PC-9 (cell line): ENCODE data around the gene CUX1.

Experiments used
- EZH2 ChIP-seq: fragments of 200-600 bp; sonication (generic); IDR thresholded peaks from 2 replicates; pipeline ENCODE4 v1.8.0; 2017; ENCODE audit warnings: antibody characterized with exemption, low read depth
- TF ChIP-seq, protein P1 (sequence below): fragments of 200-600 bp; sonication (generic); conservative IDR thresholded peaks from 2 replicates; pipeline ENCODE4 v1.6.1; 2017; ENCODE audit warnings: mixed run types, antibody characterized with exemption, mild to moderate bottlenecking, moderate library complexity

DNA sequence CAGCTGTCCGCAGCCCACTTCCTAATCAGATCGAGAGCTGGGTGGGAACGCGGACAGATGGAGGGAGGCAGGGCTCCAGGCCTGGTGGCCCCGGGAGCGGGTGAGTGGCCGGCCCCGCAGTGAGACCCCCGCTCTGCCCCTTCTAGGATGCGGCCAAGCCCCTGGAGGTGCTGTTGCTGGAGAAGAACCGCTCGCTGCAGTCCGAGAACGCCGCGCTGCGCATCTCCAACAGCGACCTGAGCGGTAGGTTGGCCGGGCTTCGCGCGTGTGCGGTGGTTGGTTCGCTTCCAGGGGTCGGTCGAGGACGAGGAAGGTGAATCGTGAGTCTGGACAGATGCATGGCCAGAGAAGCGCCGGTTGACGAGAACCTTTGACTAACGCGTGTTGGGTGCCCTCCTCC, 377.9 kb downstream of the CUX1 start:
- TF ChIP-seq, protein P1, sequence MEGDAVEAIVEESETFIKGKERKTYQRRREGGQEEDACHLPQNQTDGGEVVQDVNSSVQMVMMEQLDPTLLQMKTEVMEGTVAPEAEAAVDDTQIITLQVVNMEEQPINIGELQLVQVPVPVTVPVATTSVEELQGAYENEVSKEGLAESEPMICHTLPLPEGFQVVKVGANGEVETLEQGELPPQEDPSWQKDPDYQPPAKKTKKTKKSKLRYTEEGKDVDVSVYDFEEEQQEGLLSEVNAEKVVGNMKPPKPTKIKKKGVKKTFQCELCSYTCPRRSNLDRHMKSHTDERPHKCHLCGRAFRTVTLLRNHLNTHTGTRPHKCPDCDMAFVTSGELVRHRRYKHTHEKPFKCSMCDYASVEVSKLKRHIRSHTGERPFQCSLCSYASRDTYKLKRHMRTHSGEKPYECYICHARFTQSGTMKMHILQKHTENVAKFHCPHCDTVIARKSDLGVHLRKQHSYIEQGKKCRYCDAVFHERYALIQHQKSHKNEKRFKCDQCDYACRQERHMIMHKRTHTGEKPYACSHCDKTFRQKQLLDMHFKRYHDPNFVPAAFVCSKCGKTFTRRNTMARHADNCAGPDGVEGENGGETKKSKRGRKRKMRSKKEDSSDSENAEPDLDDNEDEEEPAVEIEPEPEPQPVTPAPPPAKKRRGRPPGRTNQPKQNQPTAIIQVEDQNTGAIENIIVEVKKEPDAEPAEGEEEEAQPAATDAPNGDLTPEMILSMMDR, result no peak
- TF ChIP-seq EZH2, result no peak
